H4 (cell line): ENCODE results near the gene MAGED2. TPM values are rescaled to one million over a fixed set of nuclear protein-coding genes. Genes with fewer than 3 reads are reported as not detected.
A peak's percentile ranks its signal among the peaks of the same experiment; 100 is the strongest.
"Not testable (repeated sequence)": the region's sequence is repeated elsewhere in the genome, so short reads cannot be mapped to it uniquely, and the experiment has no call there.

Experiments
- DNase-seq: peaks from one replicate; pipeline ENCODE4 v3.0.0-alpha.2; 2015; ENCODE audit warnings: low spot score
- total RNA-seq: library from RNA; depleted of rRNA; stranded (reverse); fragments of >200 nt; shearing (Covaris generic); gene quantifications from 2 replicates; pipeline ENCODE4 v1.2.3, GENCODE V29; 2014; rRNA removed

Gene MAGED2
- 190 and 213 TPM in 2 replicates for total RNA-seq

- peak; percentile 44 for DNase-seq
Observed at GRCh38 chrX:54807524-54808108, at the start of gene MAGED2. MAGED2 (plus strand) TSS chrX:54807745; CDS start chrX:54809332, 1,587 bp downstream.

- no peak for DNase-seq
Observed at GRCh38 chrX:54758114-54759055, 49.2 kb upstream of the MAGED2 start.

- not testable (repeated sequence) for DNase-seq
Observed at GRCh38 chrX:54774391-54775094, 33.0 kb upstream of the MAGED2 start.

GRCh38 chrX:54776061-54776460 lies 31.5 kb upstream of the MAGED2 start:
- no peak for DNase-seq

GRCh38 chrX:54776987-54777672 lies 30.4 kb upstream of the MAGED2 start:
- no peak for DNase-seq

GRCh38 chrX:54785901-54786300 lies 21.6 kb upstream of the MAGED2 start:
- peak; percentile 9 for DNase-seq

GRCh38 chrX:54786967-54787366 lies 20.6 kb upstream of the MAGED2 start:
- DNase-seq, result no peak

GRCh38 chrX:54788446-54788845 lies 19.1 kb upstream of the MAGED2 start:
- no peak for DNase-seq

GRCh38 chrX:54789405-54789804 lies 18.1 kb upstream of the MAGED2 start:
- DNase-seq, result not testable (repeated sequence)

GRCh38 chrX:54794028-54794427 lies 13.5 kb upstream of the MAGED2 start:
- DNase-seq, result no peak

GRCh38 chrX:54794795-54795194 lies 12.8 kb upstream of the MAGED2 start:
- DNase-seq, result no peak

GRCh38 chrX:54798137-54798536 lies 9.4 kb upstream of the MAGED2 start, which contains the start of gene ITIH6:
ITIH6 (minus strand) TSS chrX:54798255; CDS start chrX:54798210, 45 bp downstream.
- DNase-seq, result no peak

- DNase-seq, result no peak
Observed at GRCh38 chrX:54799046-54799445, 8.5 kb upstream of the MAGED2 start.

- peak; percentile 56 for DNase-seq
Observed at GRCh38 chrX:54808109-54808604, 612 bp downstream of the MAGED2 start.

GRCh38 chrX:54808605-54809483 lies 1.3 kb downstream of the MAGED2 start:
- peak; percentile 97 for DNase-seq

- DNase-seq, result no peak
Observed at GRCh38 chrX:54810532-54810931, 3.0 kb downstream of the MAGED2 start.

GRCh38 chrX:54811301-54811885 lies 3.8 kb downstream of the MAGED2 start:
- no peak for DNase-seq

GRCh38 chrX:54812306-54812705 lies 4.8 kb downstream of the MAGED2 start:
- no peak for DNase-seq

GRCh38 chrX:54817220-54817820 lies 9.8 kb downstream of the MAGED2 start:
- no peak for DNase-seq

- DNase-seq, result no peak
Observed at GRCh38 chrX:54818221-54818620, 10.7 kb downstream of the MAGED2 start.
